Activated T-cell treated with anti-CD3 and anti-CD28 coated beads, Interleukin-2, amount 50 U/mL, for 4 hours (primary cell): ENCODE measurements around the gene KDM4B. TPM values are rescaled to one million over a fixed set of nuclear protein-coding genes. Genes with fewer than 3 reads are reported as not detected.
"Not testable (repeated sequence)": the region's sequence is repeated elsewhere in the genome, so short reads cannot be mapped to it uniquely, and the experiment has no call there.

Experiments
- ATAC-seq, 2 donors: fragments of 200-7000 bp; cut with Tn5 transposase; one replicate each; pipeline ENCODE4 v1.10.0; 2021
- DNase-seq: peaks from one replicate; pipeline ENCODE4 v3.0.0-alpha.2; 2020
- H3K27me3 Mint-ChIP-seq: one replicate; pipeline ENCODE4 v1.8.0; 2021; ENCODE audit warnings: low read depth, mixed read lengths
- H3K36me3 Mint-ChIP-seq: one replicate; pipeline ENCODE4 v1.8.0; 2022; ENCODE audit warnings: mixed read lengths; ENCODE audit not compliant: insufficient read depth
- H3K4me1 Mint-ChIP-seq: one replicate; pipeline ENCODE4 v1.8.0; 2021; ENCODE audit warnings: low read depth, mixed read lengths
- H3K4me3 Mint-ChIP-seq: one replicate; pipeline ENCODE4 v1.8.0; 2021; ENCODE audit warnings: mild to moderate bottlenecking, moderate library complexity, mixed read lengths
- H3K9me3 Mint-ChIP-seq: one replicate; pipeline ENCODE4 v1.8.0; 2021; ENCODE audit warnings: mixed read lengths
- total RNA-seq, 3 donors: library from RNA; stranded (reverse); gene quantifications; one replicate each; pipeline ENCODE4 v1.2.1, GENCODE V29; 2021

KDM4B gene
- total RNA-seq, 3 donors from 2014 or later: 13.3 to 18.1 (median 16.7) TPM

DNA sequence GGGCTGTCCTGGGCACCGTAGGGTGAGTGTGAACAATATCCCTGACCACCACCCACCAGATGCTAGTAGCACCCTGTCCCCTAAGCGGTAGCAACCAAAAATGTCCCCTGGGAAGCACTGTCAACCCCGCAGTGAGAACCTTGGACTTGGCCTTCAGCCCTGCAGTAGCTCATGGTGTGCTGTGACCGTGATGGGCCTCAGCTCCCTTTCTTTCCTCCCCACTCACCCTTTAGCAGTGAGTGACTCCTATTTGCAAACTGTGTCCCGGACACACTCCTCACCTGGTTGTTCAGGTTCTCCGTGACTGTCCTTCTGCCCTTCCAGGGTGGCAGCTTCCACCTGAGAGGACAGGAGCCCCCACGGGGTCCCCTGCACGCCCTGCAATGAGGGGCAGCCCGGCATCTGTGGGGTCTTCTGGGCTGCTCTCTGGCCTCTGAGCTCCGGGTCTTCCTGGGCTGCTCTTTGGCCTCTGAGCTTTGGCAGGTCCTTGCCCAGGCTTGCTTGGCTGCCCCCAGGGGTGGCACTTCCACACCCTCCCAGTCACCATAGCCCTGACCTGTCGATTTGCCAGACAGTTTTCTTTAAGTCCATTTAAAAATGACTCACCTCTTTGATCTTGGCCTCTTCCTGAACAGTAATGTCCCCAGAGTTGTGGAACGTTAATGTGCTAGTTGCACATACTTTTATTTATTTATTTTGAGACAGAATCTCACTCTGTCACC is 3.8 kb downstream of the KDM4B start:
- no peak overlapping the region for H3K4me3 Mint-ChIP-seq
- ATAC-seq (no peak), DNase-seq (no peak)
- no peaks in the 10 kb centered on the region for H3K27me3 Mint-ChIP-seq
- peaks cover 6% of the 10 kb centered on the region for H3K36me3 Mint-ChIP-seq
- peaks cover 34% of the 10 kb centered on the region for H3K4me1 Mint-ChIP-seq
- no peaks in the 10 kb centered on the region for H3K9me3 Mint-ChIP-seq

DNA sequence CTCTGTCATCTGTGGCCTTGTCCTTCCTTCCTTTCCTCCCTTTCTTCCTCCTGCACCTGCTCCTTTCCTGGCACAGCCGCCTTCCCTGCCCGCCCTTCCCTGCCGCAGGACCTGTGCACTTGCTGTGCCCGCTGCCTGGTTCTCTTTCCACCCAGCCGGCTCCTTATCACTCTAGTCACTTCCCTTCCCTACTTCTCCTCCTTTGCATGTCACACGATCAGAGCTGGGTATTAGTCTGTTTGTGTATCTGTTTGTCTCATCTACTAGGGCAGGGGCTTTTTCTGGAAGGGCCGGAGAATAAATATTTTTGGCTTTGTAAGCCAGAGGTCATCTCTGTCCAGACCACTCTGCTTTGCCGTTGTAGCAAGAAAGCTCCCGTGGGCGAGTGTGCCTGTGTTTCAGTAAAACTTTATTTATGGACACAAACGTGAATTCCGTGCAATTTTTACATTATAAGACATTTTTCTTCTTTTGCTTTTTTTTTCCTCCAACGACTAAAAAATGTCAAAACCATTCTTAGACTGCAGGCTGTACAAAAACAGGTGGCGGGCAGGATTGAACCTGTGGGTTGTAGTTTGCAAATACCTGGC is 6.1 kb downstream of the KDM4B start:
- Mint-ChIP-seq H3K4me3 (no peak overlapping the region), H3K4me1 (peaks cover 30% of the 10 kb centered on the region), H3K27me3 (no peaks in the 10 kb centered on the region), H3K36me3 (peaks cover 8% of the 10 kb centered on the region), H3K9me3 (no peaks in the 10 kb centered on the region)
- ATAC-seq (no peak), DNase-seq (no peak)

DNA sequence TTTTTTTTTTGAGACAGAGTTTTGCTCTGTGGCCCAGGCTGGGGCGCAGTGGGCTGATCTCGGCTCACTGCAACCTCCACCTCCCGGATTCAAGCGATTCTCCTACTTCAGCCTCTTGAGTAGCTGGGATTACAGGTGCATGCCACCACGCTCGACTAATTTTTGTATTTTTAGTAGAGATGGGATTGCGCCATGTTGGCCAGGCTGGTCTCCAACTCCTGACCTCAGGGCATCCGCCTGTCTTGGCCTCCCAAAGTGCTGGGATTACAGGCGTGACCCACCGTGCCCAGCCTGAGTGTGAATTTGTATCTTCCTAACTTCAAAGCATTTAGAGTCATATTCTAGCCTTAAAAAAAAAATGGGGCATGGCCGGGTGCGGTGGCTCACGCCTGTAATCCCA is 6.7 kb downstream of the KDM4B start:
- H3K4me1 Mint-ChIP-seq: peaks cover 25% of the 10 kb centered on the region
- DNase-seq, ATAC-seq, H3K4me3 Mint-ChIP-seq, H3K9me3 Mint-ChIP-seq, H3K36me3 Mint-ChIP-seq, H3K27me3 Mint-ChIP-seq: not testable (repeated sequence)

DNA sequence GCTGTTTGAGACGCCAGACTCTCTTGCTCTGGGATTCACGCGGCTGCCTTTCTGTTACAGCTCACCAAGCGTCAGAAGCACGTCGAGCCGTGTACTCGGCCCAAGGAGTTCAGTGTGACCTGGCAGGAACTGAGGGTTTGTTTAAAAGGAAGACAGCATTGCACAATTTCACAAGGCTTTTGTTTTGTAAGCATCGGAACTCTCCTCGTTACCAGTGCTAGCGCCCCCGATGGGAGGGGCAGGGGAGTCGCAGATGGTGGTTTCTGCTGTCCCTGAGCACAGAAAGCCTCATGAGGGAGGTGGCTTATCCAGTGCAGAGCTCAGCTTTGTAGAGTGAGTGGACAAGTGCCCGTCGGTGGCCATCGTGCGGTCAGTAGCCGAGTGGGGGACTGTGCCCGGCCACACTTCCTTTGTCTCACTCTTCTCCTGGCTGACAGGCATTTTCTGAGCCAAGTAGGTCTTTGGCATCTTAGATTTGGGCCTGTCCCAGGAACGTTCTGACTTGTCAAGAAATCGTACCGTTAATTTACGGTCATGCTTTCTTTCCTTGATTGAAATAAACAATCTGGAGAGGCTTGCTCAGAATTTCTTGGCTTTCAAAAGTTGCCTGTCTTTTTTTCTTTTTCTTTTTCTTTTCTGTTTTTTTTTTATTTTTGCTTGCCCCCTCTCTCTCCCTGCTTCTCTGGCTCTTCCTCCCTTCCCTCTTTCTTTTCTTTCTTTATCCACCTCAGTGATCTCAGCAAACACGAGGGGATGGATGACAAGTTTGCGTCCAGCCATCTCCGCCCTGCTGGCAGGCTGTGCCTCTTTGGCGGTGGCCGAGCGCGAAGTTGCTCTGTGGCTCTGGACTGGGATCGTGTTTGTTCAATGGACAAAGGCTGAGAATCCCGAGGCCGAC is 7.7 kb downstream of the KDM4B start:
- H3K4me3 Mint-ChIP-seq: no peak overlapping the region
- H3K4me1 Mint-ChIP-seq: peaks cover 15% of the 10 kb centered on the region
- H3K27me3 Mint-ChIP-seq: no peaks in the 10 kb centered on the region
- ATAC-seq: no peak
- H3K9me3 Mint-ChIP-seq: no peaks in the 10 kb centered on the region
- H3K36me3 Mint-ChIP-seq: peaks cover 8% of the 10 kb centered on the region
- DNase-seq: no peak

DNA sequence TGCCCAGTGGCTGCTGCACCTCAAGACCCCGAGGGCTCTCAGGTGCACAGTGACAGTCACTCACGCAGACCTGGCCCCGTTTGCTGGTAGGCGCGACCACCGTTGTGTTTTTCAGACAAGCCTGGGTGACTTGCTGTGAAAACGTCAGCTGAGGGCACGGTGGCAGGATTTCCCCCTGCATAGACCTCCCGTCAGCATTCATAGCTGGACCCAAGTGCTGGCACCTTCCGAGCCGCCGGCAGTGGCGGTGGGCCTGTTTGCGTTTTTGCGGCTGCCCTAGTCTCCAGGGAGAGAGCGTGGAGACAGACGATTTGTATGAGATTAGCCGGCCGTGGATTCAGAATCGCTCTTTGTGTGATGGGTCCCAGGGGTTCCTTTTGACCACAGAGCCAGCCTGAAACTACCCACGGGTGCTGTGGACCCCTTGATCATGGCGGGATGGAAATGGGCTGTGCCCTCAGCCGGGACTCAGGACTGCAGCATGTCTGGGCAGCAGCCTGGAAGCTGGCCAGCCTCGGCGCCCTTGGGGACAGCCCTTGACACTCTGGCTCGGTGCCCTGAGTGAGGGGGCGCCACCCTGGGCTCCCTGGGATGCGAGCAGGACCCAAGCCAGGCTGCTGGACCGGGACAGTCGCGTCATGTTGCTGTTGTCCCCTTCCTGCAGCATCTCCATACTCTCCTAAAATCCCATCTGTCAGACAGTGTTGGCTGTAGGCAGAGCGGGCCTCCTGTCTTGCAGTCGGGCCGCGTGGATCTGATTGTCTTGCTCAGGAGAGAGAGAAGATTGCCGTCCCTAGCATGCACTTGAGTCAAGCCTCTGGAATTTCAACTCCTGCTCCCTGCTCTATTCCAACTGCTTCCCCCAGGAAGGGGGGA is 8.6 kb downstream of the KDM4B start:
- Mint-ChIP-seq H3K4me3 (no peak overlapping the region), H3K4me1 (peaks cover 13% of the 10 kb centered on the region), H3K9me3 (no peaks in the 10 kb centered on the region), H3K36me3 (peaks cover 8% of the 10 kb centered on the region), H3K27me3 (no peaks in the 10 kb centered on the region)
- no peak for ATAC-seq
- no peak for DNase-seq

DNA sequence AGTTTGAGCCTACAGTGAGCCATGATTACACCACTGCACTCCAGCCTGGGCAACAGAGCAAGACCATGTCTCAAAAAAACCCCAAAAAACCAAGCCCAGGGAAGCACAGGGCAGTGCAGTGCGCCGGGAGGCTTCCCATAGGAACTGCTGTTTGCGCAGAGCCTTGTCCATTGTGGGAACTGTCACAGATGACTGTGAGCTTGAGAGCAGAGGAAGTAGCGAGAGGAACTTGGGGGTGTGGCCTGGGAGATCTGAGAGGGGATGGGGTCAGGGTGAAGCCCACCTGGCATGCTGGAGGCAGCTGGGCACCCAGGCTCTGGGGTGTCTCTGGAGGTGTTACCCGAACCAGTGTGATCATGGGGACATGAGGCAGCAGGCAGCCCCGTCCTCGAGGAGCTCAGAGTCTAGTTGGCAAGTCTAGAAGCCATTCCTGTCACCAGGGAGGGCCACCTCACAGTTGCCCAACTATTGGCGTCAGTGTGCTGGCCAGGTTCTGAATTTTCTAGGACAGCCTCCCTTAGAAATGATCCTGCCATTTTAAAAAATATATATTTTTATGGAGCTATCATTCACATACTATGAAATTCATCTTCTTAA is 10.4 kb downstream of the KDM4B start:
- H3K4me1 Mint-ChIP-seq: peaks cover 12% of the 10 kb centered on the region
- H3K36me3 Mint-ChIP-seq: peaks cover 8% of the 10 kb centered on the region
- H3K9me3 Mint-ChIP-seq: no peaks in the 10 kb centered on the region
- DNase-seq: no peak
- no peak for ATAC-seq
- no peaks in the 10 kb centered on the region for H3K27me3 Mint-ChIP-seq
- H3K4me3 Mint-ChIP-seq: no peak overlapping the region

DNA sequence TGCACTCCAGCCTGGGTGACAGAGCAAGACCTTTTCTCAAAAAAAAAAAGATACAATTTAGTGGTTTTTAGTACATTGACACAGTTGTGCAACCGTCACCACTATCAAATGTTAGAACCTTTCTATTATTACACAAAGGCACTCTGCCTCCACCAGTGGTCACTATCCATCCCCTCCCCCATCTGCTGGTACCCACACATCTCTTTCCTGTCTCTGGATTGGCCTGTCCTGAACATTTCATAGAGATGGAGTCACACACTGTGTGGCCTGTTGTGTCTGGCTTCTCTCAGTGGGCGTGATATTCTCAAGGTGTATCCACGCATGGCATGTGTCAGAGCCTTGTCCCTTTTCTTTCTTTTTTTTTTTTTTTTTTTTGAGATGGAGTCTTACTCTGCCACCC is 11.2 kb downstream of the KDM4B start:
- H3K4me1 Mint-ChIP-seq: peaks cover 9% of the 10 kb centered on the region
- H3K36me3 Mint-ChIP-seq: peaks cover 8% of the 10 kb centered on the region
- H3K27me3 Mint-ChIP-seq: no peaks in the 10 kb centered on the region
- H3K4me3 Mint-ChIP-seq: no peak overlapping the region
- DNase-seq (no peak), ATAC-seq (no peak)
- H3K9me3 Mint-ChIP-seq: no peaks in the 10 kb centered on the region

DNA sequence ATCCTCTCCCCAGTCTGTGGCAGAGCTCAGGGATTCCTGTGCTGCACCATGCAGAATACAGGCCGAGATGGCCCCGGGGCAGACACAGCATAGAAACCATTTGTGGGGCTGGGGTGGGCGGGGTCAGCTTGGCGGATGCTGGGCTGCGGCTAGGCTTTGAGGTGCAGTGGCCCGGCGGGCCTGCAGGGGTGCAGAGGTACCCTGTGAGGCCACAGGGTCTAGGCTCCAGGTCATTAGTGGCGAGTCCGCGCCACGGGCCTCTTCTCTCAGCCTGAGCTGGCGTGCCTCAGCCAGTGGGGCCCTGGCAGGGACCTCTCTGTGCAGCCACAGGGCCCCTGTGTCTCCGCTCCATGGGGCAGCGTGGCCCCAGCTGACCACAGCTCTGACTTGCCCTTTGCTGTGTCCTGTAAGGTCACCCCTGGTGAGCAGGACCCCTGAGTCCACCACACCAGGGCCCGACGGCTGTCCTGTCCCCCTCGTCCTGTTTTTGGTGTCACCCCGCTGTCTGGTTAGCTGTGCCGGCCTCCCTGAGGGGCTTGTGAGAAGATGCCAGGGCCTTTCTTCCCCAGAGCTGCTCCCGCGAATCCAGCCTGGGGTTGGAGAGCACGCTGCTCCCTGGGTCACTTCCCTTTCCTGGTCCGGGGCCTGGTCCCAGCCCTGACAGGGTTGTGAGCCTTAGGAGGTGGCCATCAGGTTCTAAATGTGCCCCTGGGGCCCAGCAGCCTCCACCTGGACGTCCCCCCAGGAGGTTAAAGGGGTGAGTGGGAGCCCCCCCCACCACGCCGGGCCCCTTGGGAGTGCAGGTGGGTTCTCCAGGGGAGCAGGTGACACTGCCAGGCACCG is 12.1 kb downstream of the KDM4B start:
- Mint-ChIP-seq H3K4me1 (peaks cover 12% of the 10 kb centered on the region), H3K36me3 (peaks cover 8% of the 10 kb centered on the region), H3K9me3 (no peaks in the 10 kb centered on the region), H3K4me3 (no peak overlapping the region), H3K27me3 (no peaks in the 10 kb centered on the region)
- DNase-seq (no peak), ATAC-seq (no peak)

DNA sequence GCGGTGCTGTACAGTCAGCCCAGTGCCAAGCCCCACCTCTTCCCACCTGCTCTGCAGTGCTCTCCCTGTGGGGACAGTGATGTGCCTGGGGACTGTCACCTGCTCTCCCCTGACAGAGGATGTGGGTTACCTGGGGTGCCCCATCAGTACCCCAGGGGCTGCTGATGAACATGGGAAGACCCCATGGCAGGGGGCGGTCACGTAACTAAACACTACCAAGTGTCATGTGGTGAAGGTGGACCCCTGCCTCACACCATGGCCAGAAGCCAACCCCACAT is 12.7 kb downstream of the KDM4B start:
- DNase-seq: no peak
- Mint-ChIP-seq H3K36me3 (peaks cover 8% of the 10 kb centered on the region), H3K9me3 (no peaks in the 10 kb centered on the region), H3K4me3 (no peak overlapping the region), H3K4me1 (peaks cover 16% of the 10 kb centered on the region), H3K27me3 (no peaks in the 10 kb centered on the region)
- no peak for ATAC-seq

DNA sequence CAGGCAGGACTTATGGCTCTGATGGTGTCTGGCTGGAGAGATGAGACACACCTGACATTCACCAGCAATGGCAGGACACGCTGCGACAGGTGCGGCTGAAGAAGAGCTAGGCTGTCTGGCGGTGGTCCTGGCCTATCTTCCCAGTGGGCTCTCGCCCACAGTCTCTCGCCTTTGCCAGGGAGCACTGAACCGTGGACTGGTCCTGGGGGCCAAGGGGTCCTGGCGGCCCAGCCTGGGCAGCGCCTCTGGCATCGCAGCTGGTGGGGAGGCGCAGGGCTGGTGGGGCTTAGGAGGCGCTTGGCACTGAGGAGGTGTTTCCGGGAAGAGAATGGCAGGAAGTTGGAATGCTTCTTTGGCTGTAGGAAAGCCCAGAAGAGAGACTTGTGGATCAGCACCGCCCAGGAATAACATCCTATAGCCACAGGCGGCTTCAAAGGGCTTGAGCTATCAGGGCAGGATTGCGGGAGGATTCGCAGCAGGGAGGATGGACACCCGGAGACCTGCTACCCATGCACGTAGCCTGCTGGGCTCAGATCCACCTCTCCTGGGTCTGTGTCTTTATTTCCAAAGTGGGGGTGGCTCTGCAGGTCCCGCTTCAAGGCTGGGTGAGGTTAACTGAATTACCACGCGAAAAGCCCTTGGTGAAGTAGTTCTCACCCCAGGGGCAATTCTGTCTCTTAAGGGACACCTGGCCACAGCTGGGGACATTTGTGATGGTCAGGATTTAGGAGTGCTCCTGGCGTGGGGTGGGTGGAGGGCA is 14.6 kb downstream of the KDM4B start:
- H3K9me3 Mint-ChIP-seq: no peaks in the 10 kb centered on the region
- H3K4me1 Mint-ChIP-seq: peaks cover 22% of the 10 kb centered on the region
- no peaks in the 10 kb centered on the region for H3K36me3 Mint-ChIP-seq
- H3K27me3 Mint-ChIP-seq: no peaks in the 10 kb centered on the region
- no peak for ATAC-seq
- H3K4me3 Mint-ChIP-seq: no peak overlapping the region
- DNase-seq: no peak

DNA sequence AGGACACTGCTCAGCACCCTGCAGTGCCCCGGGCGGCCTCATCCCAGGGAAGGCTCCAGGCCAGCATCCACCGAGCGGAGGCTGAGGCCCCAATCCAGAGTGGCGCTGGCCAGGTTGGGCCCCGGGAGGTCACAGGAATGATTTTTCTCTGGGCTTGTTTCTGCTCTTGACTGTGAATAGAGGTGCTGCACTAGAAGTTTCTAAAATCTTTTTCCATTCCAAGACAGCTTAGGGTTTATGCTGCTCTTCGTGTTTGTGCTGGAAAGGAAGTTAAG is 15.1 kb downstream of the KDM4B start:
- Mint-ChIP-seq H3K36me3 (no peaks in the 10 kb centered on the region), H3K4me1 (peaks cover 22% of the 10 kb centered on the region), H3K27me3 (no peaks in the 10 kb centered on the region), H3K4me3 (no peak overlapping the region), H3K9me3 (no peaks in the 10 kb centered on the region)
- no peak for ATAC-seq
- no peak for DNase-seq

DNA sequence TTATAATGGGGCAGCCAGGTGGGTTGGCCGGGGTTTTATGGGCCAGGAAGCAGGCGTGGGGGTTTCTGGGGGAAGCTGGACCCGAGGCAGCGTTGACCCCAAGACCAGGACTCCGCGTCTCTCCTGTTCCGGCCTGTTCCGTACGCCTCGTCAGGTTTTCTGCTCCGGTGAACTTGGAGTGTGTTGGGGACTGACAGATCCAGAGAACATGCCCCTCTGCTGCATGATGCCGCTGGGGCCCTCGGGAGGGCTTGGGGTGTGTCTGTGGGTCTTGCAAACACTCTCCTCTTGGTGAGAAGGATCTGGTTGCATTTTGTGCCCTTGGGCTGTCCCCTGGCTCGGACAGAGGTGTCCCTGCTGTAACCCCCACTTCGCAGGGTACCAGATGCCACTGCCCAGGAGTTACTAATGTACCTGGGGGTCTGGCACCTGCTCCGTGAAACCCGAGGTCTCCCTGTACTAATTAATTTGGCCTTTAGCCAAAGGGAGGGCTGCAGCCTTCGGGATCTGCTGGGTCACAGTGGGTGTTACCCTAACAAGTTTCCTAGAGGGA is 15.6 kb downstream of the KDM4B start:
- no peaks in the 10 kb centered on the region for H3K9me3 Mint-ChIP-seq
- ATAC-seq (no peak), DNase-seq (no peak)
- peaks cover 18% of the 10 kb centered on the region for H3K4me1 Mint-ChIP-seq
- H3K36me3 Mint-ChIP-seq: no peaks in the 10 kb centered on the region
- H3K4me3 Mint-ChIP-seq: no peak overlapping the region
- no peaks in the 10 kb centered on the region for H3K27me3 Mint-ChIP-seq

DNA sequence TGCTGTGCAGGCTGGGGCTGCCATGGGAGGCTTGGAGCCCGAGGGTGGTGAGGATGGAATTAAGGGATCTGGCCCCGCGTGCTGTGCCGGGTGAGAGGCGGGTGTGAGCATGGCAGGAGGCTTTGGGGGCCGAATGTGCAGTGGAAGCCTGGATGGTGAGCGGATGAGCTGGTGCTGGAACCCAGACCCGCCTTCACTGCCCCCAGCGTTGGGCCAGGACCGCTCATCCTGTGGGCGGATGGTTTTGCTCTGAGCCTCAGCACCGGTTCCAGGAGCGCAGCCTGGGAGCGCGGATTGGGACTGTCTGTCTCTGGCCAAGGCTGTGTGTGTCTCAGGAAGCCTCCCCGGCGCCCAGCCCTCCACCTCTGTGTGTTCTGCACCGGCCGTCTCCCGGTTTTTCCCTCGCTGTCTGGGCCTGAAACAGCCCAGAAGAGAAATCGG is 16.7 kb downstream of the KDM4B start:
- Mint-ChIP-seq H3K4me3 (no peak overlapping the region), H3K9me3 (no peaks in the 10 kb centered on the region), H3K36me3 (no peaks in the 10 kb centered on the region), H3K27me3 (no peaks in the 10 kb centered on the region), H3K4me1 (peaks cover 18% of the 10 kb centered on the region)
- no peak for DNase-seq
- ATAC-seq: no peak
